Thymus (tissue), 11 donors: ENCODE measurements around the gene ATPAF1. TPM values are rescaled to one million over a fixed set of nuclear protein-coding genes. Genes with fewer than 3 reads are reported as not detected.

Experiments used
- DNase-seq, 9 donors: peaks; one replicate each; pipeline ENCODE4 v3.0.0-alpha.2; 2013; ENCODE audit warnings: low spot score in 9 of 9, low read depth in 6 of 9, missing footprints in 1 of 9
- H3K27ac ChIP-seq, 2 donors: one replicate each; pipeline ENCODE4 v1.5.1; 2013; ENCODE audit warnings: control low read depth in 1 of 2, low read depth in 1 of 2, low read length in 1 of 2, mild to moderate bottlenecking in 1 of 2, moderate library complexity in 1 of 2
- H3K27me3 ChIP-seq, 2 donors: one replicate each; pipeline ENCODE4 v1.5.1; 2013; ENCODE audit warnings: low read length in 1 of 2; ENCODE audit not compliant: control insufficient read depth in 2 of 2, insufficient read depth in 1 of 2
- H3K36me3 ChIP-seq, 2 donors: one replicate each; pipeline ENCODE4 v1.5.1; 2013; ENCODE audit warnings: low read length in 1 of 2, mild to moderate bottlenecking in 1 of 2, moderate library complexity in 1 of 2; ENCODE audit not compliant: control insufficient read depth in 2 of 2, insufficient read depth in 2 of 2
- H3K4me1 ChIP-seq, 2 donors: one replicate each; pipeline ENCODE4 v1.5.1; 2013; ENCODE audit warnings: low read length in 2 of 2; ENCODE audit not compliant: control insufficient read depth in 2 of 2, insufficient read depth in 2 of 2
- H3K4me3 ChIP-seq, 2 donors: one replicate each; pipeline ENCODE4 v1.5.1; 2013; ENCODE audit warnings: low read length in 2 of 2, control low read depth in 1 of 2, mild to moderate bottlenecking in 1 of 2
- H3K9me3 ChIP-seq, 2 donors: one replicate each; pipeline ENCODE4 v1.5.1; 2013; ENCODE audit warnings: low read length in 1 of 2, mild to moderate bottlenecking in 1 of 2; ENCODE audit not compliant: control insufficient read depth in 2 of 2, insufficient read depth in 1 of 2
- WGBS: extraction: QIAGEN DNeasy Blood & Tissue Kit; methylation state at CpG from one replicate; pipeline ENCODE4 v1.1.7; 2013; 5-methylcytosine and 5-hydroxymethylcytosine counted together
- polyA plus RNA-seq: library from polyadenylated mRNA; stranded (reverse); fragments of 200-250 nt; gene quantifications from one replicate; pipeline ENCODE4 v1.2.3, GENCODE V29; 2013
- total RNA-seq: library from RNA; stranded (reverse); fragments of 120-200 nt; gene quantifications from one replicate; pipeline ENCODE4 v1.2.4, GENCODE V29; 2013
- donor health status: healthy.

The ATPAF1 gene
- total and polyA plus RNA-seq, 2 donors: 34.6 to 53.4 TPM

- Histone ChIP-seq H3K27ac (peak overlapping the region; percentile 61 to 91), H3K27me3 (no peaks in the 10 kb centered on the region), H3K4me3 (peak overlapping the region; percentile 1), H3K4me1 (peaks cover 37 to 60% of the 10 kb centered on the region in 2 donors), H3K36me3 (peaks cover 29 to 83% of the 10 kb centered on the region in 2 donors), H3K9me3 (no peaks in the 10 kb centered on the region)
- WGBS: 12% methylated on average over 2 of the region's 2 CpGs
- peak in 1 of 9 donors; percentile 57 for DNase-seq
Measured at GRCh38 chr1:46687093-46687659, 19.0 kb upstream of the ATPAF1 start.

GRCh38 chr1:46686255-46686654 lies 18.1 kb upstream of the ATPAF1 start:
- H3K27me3 ChIP-seq: no peaks in the 10 kb centered on the region
- peak overlapping the region; percentile 34 to 91 for H3K27ac ChIP-seq
- no peak for DNase-seq
- 15% methylated on average over 1 of the region's 1 CpG for WGBS
- peaks cover 35 to 84% of the 10 kb centered on the region in 2 donors for H3K36me3 ChIP-seq
- H3K4me1 ChIP-seq: peaks cover 36 to 53% of the 10 kb centered on the region in 2 donors
- no peak overlapping the region for H3K4me3 ChIP-seq
- no peaks in the 10 kb centered on the region for H3K9me3 ChIP-seq

- WGBS: 83% methylated on average over 2 of the region's 2 CpGs
- H3K27ac ChIP-seq: peak overlapping the region in 1 of 2 donors; percentile 60
- no peaks in the 10 kb centered on the region for H3K9me3 ChIP-seq
- peaks cover 25 to 38% of the 10 kb centered on the region in 2 donors for H3K4me1 ChIP-seq
- DNase-seq: no peak
- H3K4me3 ChIP-seq: no peak overlapping the region
- no peaks in the 10 kb centered on the region for H3K27me3 ChIP-seq
- H3K36me3 ChIP-seq: peaks cover 35 to 82% of the 10 kb centered on the region in 2 donors
Measured at GRCh38 chr1:46684670-46685069, 16.5 kb upstream of the ATPAF1 start.

GRCh38 chr1:46682064-46682463 lies 13.9 kb upstream of the ATPAF1 start:
- Histone ChIP-seq H3K4me1 (peaks cover 10 to 19% of the 10 kb centered on the region in 2 donors), H3K36me3 (peaks cover 44 to 81% of the 10 kb centered on the region in 2 donors), H3K9me3 (no peaks in the 10 kb centered on the region), H3K27ac (no peak overlapping the region), H3K27me3 (no peaks in the 10 kb centered on the region), H3K4me3 (no peak overlapping the region)
- no peak for DNase-seq
- 98% methylated on average over 1 of the region's 1 CpG for WGBS

GRCh38 chr1:46681333-46682034 lies 13.3 kb upstream of the ATPAF1 start:
- Histone ChIP-seq H3K4me1 (peaks cover 7 to 16% of the 10 kb centered on the region in 2 donors), H3K9me3 (no peaks in the 10 kb centered on the region), H3K4me3 (no peak overlapping the region), H3K27me3 (no peaks in the 10 kb centered on the region), H3K36me3 (peaks cover 44 to 80% of the 10 kb centered on the region in 2 donors), H3K27ac (no peak overlapping the region)
- WGBS: 100% methylated on average over 1 of the region's 1 CpG
- DNase-seq: no peak

GRCh38 chr1:46679789-46680573 lies 11.8 kb upstream of the ATPAF1 start:
- WGBS: 99% methylated on average over 6 of the region's 6 CpGs
- H3K9me3 ChIP-seq: no peaks in the 10 kb centered on the region
- peaks cover 44 to 69% of the 10 kb centered on the region in 2 donors for H3K36me3 ChIP-seq

GRCh38 chr1:46677339-46677738 lies 9.2 kb upstream of the ATPAF1 start:
- 98% methylated on average over 1 of the region's 1 CpG for WGBS
- Histone ChIP-seq H3K4me1 (peaks cover 11 to 16% of the 10 kb centered on the region in 2 donors), H3K27me3 (no peaks in the 10 kb centered on the region), H3K36me3 (peaks cover 35 to 58% of the 10 kb centered on the region in 2 donors), H3K9me3 (no peaks in the 10 kb centered on the region), H3K27ac (peak overlapping the region in 1 of 2 donors; percentile 86), H3K4me3 (no peak overlapping the region)
- DNase-seq: no peak

More at GRCh38 chr1:46679789-46680573, 11.8 kb upstream of the ATPAF1 start:
- no peak overlapping the region for H3K4me3 ChIP-seq
- H3K4me1 ChIP-seq: peaks cover 11 to 20% of the 10 kb centered on the region in 2 donors
- no peaks in the 10 kb centered on the region for H3K27me3 ChIP-seq
- H3K27ac ChIP-seq: no peak overlapping the region
- DNase-seq: no peak

- H3K27ac ChIP-seq: peak overlapping the region in 1 of 2 donors; percentile 86
- no peak for DNase-seq
- peaks cover 11 to 16% of the 10 kb centered on the region in 2 donors for H3K4me1 ChIP-seq
- WGBS: 31% methylated on average over 1 of the region's 1 CpG
- H3K9me3 ChIP-seq: no peaks in the 10 kb centered on the region
- H3K27me3 ChIP-seq: no peaks in the 10 kb centered on the region
- H3K4me3 ChIP-seq: no peak overlapping the region
- peaks cover 30 to 51% of the 10 kb centered on the region in 2 donors for H3K36me3 ChIP-seq
Measured at GRCh38 chr1:46676531-46676930, 8.4 kb upstream of the ATPAF1 start.
